ENCODE results near the gene SELENOS. TPM values are rescaled to one million over a fixed set of nuclear protein-coding genes. Genes with fewer than 3 reads are reported as not detected.

The SELENOS gene
- total and polyA plus RNA-seq, 2 donors from 2014 or later = 66.0 to 99.0 TPM

DNA sequence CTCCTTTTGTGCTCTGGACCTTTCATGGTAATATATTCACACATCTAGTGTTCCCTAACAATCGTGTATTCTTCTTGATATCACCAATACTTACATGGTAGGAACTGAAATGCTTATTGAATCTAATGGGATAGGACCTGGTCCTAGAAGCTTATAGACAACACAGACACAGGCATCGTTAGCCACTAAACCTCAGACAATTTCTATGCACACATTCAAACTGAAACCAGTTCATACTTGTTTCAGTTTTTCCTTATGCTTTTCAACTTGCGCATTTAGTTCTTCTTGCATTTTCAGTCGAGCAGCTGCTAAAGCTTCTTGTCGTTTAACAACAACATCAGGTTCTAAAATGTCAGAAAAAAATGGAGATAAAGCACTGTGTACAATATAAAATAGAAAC lies 2.3 kb downstream of the SELENOS start:
- intact Hi-C loops (cut with DNase I) = no loop called here
- DNase-seq (peak in 1 of 5 donors; percentile 4), FAIRE-seq (no peak)
- Histone ChIP-seq H3K9me3 (ENCODE audit: control insufficient read depth in 2 of 3, insufficient read depth in 1 of 3, low read length in 3 of 3) (no peaks in the 10 kb centered on the region), H3K9ac (ENCODE audit: low read length in 3 of 3) (no peak overlapping the region), H3K36me3 (ENCODE audit: control insufficient read depth in 2 of 3, insufficient read depth in 3 of 3, low read length in 3 of 3) (peaks cover 18 to 42% (median 42%) of the 10 kb centered on the region in 3 donors), H3K27me3 (ENCODE audit: control insufficient read depth, insufficient read depth, low read length) (no peaks in the 10 kb centered on the region), H3K4me1 (ENCODE audit: control insufficient read depth in 2 of 3, insufficient read depth in 2 of 3, low read depth in 1 of 3, low read length in 3 of 3) (peaks cover 0 to 8% (median 0%) of the 10 kb centered on the region in 3 donors), H3K27ac (ENCODE audit: low read depth in 2 of 2, low read length in 2 of 2) (no peak overlapping the region), H3K4me3 (ENCODE audit: low read length in 3 of 3) (no peak overlapping the region)
- TF ChIP-seq, protein P1, sequence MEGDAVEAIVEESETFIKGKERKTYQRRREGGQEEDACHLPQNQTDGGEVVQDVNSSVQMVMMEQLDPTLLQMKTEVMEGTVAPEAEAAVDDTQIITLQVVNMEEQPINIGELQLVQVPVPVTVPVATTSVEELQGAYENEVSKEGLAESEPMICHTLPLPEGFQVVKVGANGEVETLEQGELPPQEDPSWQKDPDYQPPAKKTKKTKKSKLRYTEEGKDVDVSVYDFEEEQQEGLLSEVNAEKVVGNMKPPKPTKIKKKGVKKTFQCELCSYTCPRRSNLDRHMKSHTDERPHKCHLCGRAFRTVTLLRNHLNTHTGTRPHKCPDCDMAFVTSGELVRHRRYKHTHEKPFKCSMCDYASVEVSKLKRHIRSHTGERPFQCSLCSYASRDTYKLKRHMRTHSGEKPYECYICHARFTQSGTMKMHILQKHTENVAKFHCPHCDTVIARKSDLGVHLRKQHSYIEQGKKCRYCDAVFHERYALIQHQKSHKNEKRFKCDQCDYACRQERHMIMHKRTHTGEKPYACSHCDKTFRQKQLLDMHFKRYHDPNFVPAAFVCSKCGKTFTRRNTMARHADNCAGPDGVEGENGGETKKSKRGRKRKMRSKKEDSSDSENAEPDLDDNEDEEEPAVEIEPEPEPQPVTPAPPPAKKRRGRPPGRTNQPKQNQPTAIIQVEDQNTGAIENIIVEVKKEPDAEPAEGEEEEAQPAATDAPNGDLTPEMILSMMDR (IDR thresholded peaks at IDR 0.05; ENCODE audit: borderline replicate concordance, extremely low read depth, insufficient read depth) = no peak

DNA sequence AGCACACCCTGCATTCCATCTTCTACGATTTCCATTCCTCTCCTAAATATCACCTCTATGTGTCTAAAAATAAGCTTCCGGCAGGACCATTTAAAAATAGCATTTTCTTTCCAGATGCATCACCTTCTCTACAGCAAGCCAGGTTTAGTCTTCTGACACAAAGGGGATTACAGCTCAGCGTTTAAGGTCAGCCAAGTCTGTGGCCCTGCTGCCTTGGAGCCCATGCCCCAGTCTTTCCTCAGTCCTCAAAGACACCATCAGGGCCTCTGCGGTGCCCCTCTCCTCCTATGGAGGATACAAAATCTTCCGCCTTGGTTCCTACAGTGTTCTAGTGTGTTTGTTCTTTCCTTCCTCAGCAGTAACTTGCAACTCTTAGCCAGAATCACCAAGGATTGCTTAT lies 3.8 kb downstream of the SELENOS start:
- H3K4me1 ChIP-seq (ENCODE audit: control insufficient read depth in 2 of 3, insufficient read depth in 2 of 3, low read depth in 1 of 3, low read length in 3 of 3) = peaks cover 0 to 8% (median 0%) of the 10 kb centered on the region in 3 donors
- peaks cover 16 to 42% (median 42%) of the 10 kb centered on the region in 3 donors for H3K36me3 ChIP-seq (ENCODE audit: control insufficient read depth in 2 of 3, insufficient read depth in 3 of 3, low read length in 3 of 3)
- no peaks in the 10 kb centered on the region for H3K9me3 ChIP-seq (ENCODE audit: control insufficient read depth in 2 of 3, insufficient read depth in 1 of 3, low read length in 3 of 3)
- no peak overlapping the region for H3K9ac ChIP-seq (ENCODE audit: low read length in 3 of 3)
- FAIRE-seq = no peak
- no peak overlapping the region for H3K27ac ChIP-seq (ENCODE audit: low read depth in 2 of 2, low read length in 2 of 2)
- no peaks in the 10 kb centered on the region for H3K27me3 ChIP-seq (ENCODE audit: control insufficient read depth, insufficient read depth, low read length)
- H3K4me3 ChIP-seq (ENCODE audit: low read length in 3 of 3) = no peak overlapping the region
- intact Hi-C loops (cut with DNase I) = no loop called here
- TF ChIP-seq, protein P1 (IDR thresholded peaks at IDR 0.05; ENCODE audit: borderline replicate concordance, extremely low read depth, insufficient read depth) = no peak
- peak in 1 of 5 donors; percentile 15 for DNase-seq

DNA sequence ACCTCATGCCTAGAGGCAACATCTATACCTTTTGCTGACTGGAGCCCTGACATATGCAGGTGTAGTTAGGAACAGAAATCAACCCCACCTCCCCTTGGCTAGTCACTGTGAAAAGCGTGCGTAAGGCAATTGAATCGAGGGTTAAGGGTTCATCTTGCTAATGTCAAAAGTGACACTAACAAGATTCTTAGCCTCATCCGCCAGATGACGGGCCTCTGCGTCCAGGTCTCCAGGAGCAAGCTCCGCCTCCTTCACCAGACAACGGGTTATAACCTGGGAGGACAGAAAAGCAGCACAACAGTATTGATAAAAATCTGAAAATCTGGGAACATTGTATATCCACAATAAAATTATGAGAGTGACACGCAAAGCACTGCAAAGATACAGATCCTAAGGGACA lies 4.7 kb downstream of the SELENOS start:
- FAIRE-seq (no peak), DNase-seq (peak in 1 of 5 donors; percentile 42)
- intact Hi-C loops (cut with DNase I) = no loop called here
- no peaks in the 10 kb centered on the region for H3K9me3 ChIP-seq (ENCODE audit: control insufficient read depth in 2 of 3, insufficient read depth in 1 of 3, low read length in 3 of 3)
- TF ChIP-seq, protein P1 (IDR thresholded peaks at IDR 0.05; ENCODE audit: borderline replicate concordance, extremely low read depth, insufficient read depth) = no peak
- H3K9ac ChIP-seq (ENCODE audit: low read length in 3 of 3) = no peak overlapping the region
- H3K4me1 ChIP-seq (ENCODE audit: control insufficient read depth in 2 of 3, insufficient read depth in 2 of 3, low read depth in 1 of 3, low read length in 3 of 3) = peaks cover 0 to 4% (median 0%) of the 10 kb centered on the region in 3 donors
- no peak overlapping the region for H3K27ac ChIP-seq (ENCODE audit: low read depth in 2 of 2, low read length in 2 of 2)
- H3K36me3 ChIP-seq (ENCODE audit: control insufficient read depth in 2 of 3, insufficient read depth in 3 of 3, low read length in 3 of 3) = peaks cover 16 to 42% (median 42%) of the 10 kb centered on the region in 3 donors
- H3K27me3 ChIP-seq (ENCODE audit: control insufficient read depth, insufficient read depth, low read length) = no peaks in the 10 kb centered on the region
- no peak overlapping the region for H3K4me3 ChIP-seq (ENCODE audit: low read length in 3 of 3)

Data from kidney (tissue), 14 donors.